HepG2 (cell line): ENCODE data around the gene POLR2M. TPM values are rescaled to one million over a fixed set of nuclear protein-coding genes. Genes with fewer than 3 reads are reported as not detected.
A peak's percentile ranks its signal among the peaks of the same experiment; 100 is the strongest.

Experiments
- DMAP1 ChIP-seq: IDR thresholded peaks from 2 replicates; pipeline ENCODE4 v1.6.1; 2016
- FOXC1 ChIP-seq: sonication (generic); formaldehyde crosslinking; IDR thresholded peaks from 2 replicates; pipeline ENCODE4 v1.8.0; 2022; ENCODE audit warnings: mild to moderate bottlenecking, missing genetic modification reagents, borderline replicate concordance
- GABPB1 ChIP-seq: IDR thresholded peaks from 2 replicates; pipeline ENCODE4 v1.6.1; 2016; ENCODE audit warnings: mild to moderate bottlenecking, missing genetic modification reagents, moderate library complexity, missing compliant biosample characterization
- GTF2F1 ChIP-seq: fragments of 150-350 bp; IDR thresholded peaks from 2 replicates; pipeline ENCODE4 v1.6.1; 2014; ENCODE audit warnings: low read length
- KDM5B ChIP-seq: sonication (generic); formaldehyde crosslinking; IDR thresholded peaks from 2 replicates; pipeline ENCODE4 v1.4.0; 2020; ENCODE audit warnings: missing genetic modification reagents, mild to moderate bottlenecking, borderline replicate concordance
- KIAA2018 ChIP-seq: sonication (generic); formaldehyde crosslinking; IDR thresholded peaks from 2 replicates; pipeline ENCODE4 v1.5.0; 2020; ENCODE audit warnings: mild to moderate bottlenecking, missing genetic modification reagents, borderline replicate concordance
- POLR2G ChIP-seq: fragments of 200-400 bp; formaldehyde crosslinking; IDR thresholded peaks from 2 replicates; pipeline ENCODE4 v1.6.1; 2018; ENCODE audit warnings: mild to moderate bottlenecking, low read depth, low read length, moderate library complexity
- PPARG ChIP-seq: conservative IDR thresholded peaks from 2 replicates; pipeline ENCODE4 v1.6.1; 2016; ENCODE audit warnings: missing biosample characterization, missing genetic modification reagents
- TSC22D2 ChIP-seq: sonication (generic); formaldehyde crosslinking; IDR thresholded peaks from 2 replicates; pipeline ENCODE4 v1.5.1; 2020; ENCODE audit warnings: missing genetic modification reagents, mild to moderate bottlenecking, borderline replicate concordance
- ZBTB1 ChIP-seq: sonication (generic); formaldehyde crosslinking; IDR thresholded peaks from 2 replicates; pipeline ENCODE4 v1.4.0; 2020; ENCODE audit warnings: missing genetic modification reagents, borderline replicate concordance
- ZEB1 ChIP-seq: IDR thresholded peaks from 2 replicates; pipeline ENCODE4 v1.6.1; 2012; ENCODE audit warnings: mild to moderate bottlenecking, low read depth, inconsistent platforms; ENCODE audit not compliant: insufficient replicate concordance
- ZNF256 ChIP-seq: sonication (generic); formaldehyde crosslinking; conservative IDR thresholded peaks from 2 replicates; pipeline ENCODE4 v1.4.0; 2020; ENCODE audit warnings: missing genetic modification reagents
- ZNF468 ChIP-seq: sonication (generic); formaldehyde crosslinking; IDR thresholded peaks from 2 replicates; pipeline ENCODE4 v1.8.0; 2022; ENCODE audit warnings: mild to moderate bottlenecking, moderate library complexity, missing genetic modification reagents
- polyA plus RNA-seq, 8 experiments: library from polyadenylated mRNA; depleted of rRNA in 3 of 8; stranded (reverse) in 7 of 8; unstranded in 1 of 8; fragments of >200 nt; fragmentation: Illumina TruSeq in 4 of 8; extraction: Trizol in 4 of 8; gene quantifications; 2 replicates each; pipeline versions ENCODE4 v1.2.1 to v1.2.3, GENCODE V29; 2011 to 2016; ENCODE audit warnings: low read depth in 4 of 8, missing spikeins in 1 of 8, mixed read lengths in 1 of 8; ENCODE audit not compliant: insufficient read depth in 1 of 8
- total RNA-seq, 5 experiments: library from RNA; depleted of rRNA; stranded (reverse); fragments of >200 nt; fragmentation: Illumina TruSeq; extraction: Trizol; gene quantifications; 2 replicates each; pipeline ENCODE4 v1.2.3, GENCODE V29; 2016; ENCODE audit warnings: low read depth in 1 of 5
- TF ChIP-seq, protein P1 (sequence below): sonication (generic); formaldehyde crosslinking; IDR thresholded peaks from 2 replicates; pipeline ENCODE4 v1.4.0; 2020; ENCODE audit warnings: missing genetic modification reagents
- TF ChIP-seq, protein P2 (sequence below): sonication (generic); formaldehyde crosslinking; IDR thresholded peaks from 2 replicates; pipeline ENCODE4 v1.4.0; 2020; ENCODE audit warnings: mild to moderate bottlenecking, missing genetic modification reagents

The POLR2M gene
- total and polyA plus RNA-seq, 2 of the 13 experiments (the other 11 are each of a cell fraction or from before 2014, with no cell fraction given): 25.9 to 48.5 TPM

- no peak for TF ChIP-seq KIAA2018 (CRISPR knock-in tag)
- peak; percentile 89 for TF ChIP-seq POLR2G
- TF ChIP-seq ZNF468 (CRISPR knock-in tag): no peak
- TF ChIP-seq ZBTB1 (CRISPR knock-in tag): no peak
- peak; percentile 71; the same call in 1 of the 2 replicates for TF ChIP-seq TSC22D2 (CRISPR knock-in tag)
- TF ChIP-seq KDM5B (CRISPR knock-in tag): peak; percentile 80; the same call in 1 of the 2 replicates
- TF ChIP-seq, protein P1, sequence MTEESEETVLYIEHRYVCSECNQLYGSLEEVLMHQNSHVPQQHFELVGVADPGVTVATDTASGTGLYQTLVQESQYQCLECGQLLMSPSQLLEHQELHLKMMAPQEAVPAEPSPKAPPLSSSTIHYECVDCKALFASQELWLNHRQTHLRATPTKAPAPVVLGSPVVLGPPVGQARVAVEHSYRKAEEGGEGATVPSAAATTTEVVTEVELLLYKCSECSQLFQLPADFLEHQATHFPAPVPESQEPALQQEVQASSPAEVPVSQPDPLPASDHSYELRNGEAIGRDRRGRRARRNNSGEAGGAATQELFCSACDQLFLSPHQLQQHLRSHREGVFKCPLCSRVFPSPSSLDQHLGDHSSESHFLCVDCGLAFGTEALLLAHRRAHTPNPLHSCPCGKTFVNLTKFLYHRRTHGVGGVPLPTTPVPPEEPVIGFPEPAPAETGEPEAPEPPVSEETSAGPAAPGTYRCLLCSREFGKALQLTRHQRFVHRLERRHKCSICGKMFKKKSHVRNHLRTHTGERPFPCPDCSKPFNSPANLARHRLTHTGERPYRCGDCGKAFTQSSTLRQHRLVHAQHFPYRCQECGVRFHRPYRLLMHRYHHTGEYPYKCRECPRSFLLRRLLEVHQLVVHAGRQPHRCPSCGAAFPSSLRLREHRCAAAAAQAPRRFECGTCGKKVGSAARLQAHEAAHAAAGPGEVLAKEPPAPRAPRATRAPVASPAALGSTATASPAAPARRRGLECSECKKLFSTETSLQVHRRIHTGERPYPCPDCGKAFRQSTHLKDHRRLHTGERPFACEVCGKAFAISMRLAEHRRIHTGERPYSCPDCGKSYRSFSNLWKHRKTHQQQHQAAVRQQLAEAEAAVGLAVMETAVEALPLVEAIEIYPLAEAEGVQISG (CRISPR knock-in tag): peak; percentile 90
- peak; percentile 53; the same call in 1 of the 2 replicates for TF ChIP-seq PPARG
- TF ChIP-seq GTF2F1: no peak
- peak; percentile 98 for TF ChIP-seq GABPB1 (CRISPR knock-in tag)
- no peak for TF ChIP-seq ZEB1
- no peak; the same call in 1 of the 2 replicates for TF ChIP-seq FOXC1 (CRISPR knock-in tag)
- TF ChIP-seq ZNF256 (CRISPR knock-in tag): no peak
- TF ChIP-seq, protein P2, sequence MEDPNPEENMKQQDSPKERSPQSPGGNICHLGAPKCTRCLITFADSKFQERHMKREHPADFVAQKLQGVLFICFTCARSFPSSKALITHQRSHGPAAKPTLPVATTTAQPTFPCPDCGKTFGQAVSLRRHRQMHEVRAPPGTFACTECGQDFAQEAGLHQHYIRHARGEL: no peak
- peak; percentile 52; the same call in 1 of the 2 replicates for TF ChIP-seq DMAP1 (CRISPR knock-in tag)
Observed at GRCh38 chr15:57706405-57707209, at the start of gene POLR2M (continued).
